DND-41 (cell line): ENCODE results near the gene INTS7.

Source experiments
- ATAC-seq: fragments of 200-7000 bp; cut with Tn5 transposase; 3 replicates; pipeline ENCODE4 v1.9.1; 2021; ENCODE audit warnings: low read depth; ENCODE audit not compliant: insufficient read depth
- DNase-seq: peaks from one replicate; pipeline ENCODE4 v3.0.0-alpha.2; 2020
- H2AFZ ChIP-seq: 2 replicates; pipeline ENCODE4 v1.6.0; 2012; ENCODE audit warnings: low read depth, low read length
- H3K27ac ChIP-seq: 2 replicates; pipeline ENCODE4 v1.5.1; 2012; ENCODE audit warnings: low read length, inconsistent platforms
- H3K27me3 ChIP-seq: fragments of 200-600 bp; sonication (generic); 2 replicates; pipeline ENCODE4 v1.6.0; 2012; ENCODE audit warnings: low read length, mild to moderate bottlenecking, inconsistent platforms; ENCODE audit not compliant: insufficient read depth, poor library complexity
- H3K36me3 ChIP-seq: 2 replicates; pipeline ENCODE4 v1.5.1; 2012; ENCODE audit warnings: low read length, inconsistent platforms; ENCODE audit not compliant: insufficient read depth
- H3K4me1 ChIP-seq: 2 replicates; pipeline ENCODE4 v1.5.1; 2012; ENCODE audit warnings: mild to moderate bottlenecking, low read length; ENCODE audit not compliant: insufficient read depth
- H3K4me2 ChIP-seq: 2 replicates; pipeline ENCODE4 v1.6.0; 2012; ENCODE audit warnings: mild to moderate bottlenecking, moderate library complexity, low read length, inconsistent platforms; ENCODE audit not compliant: insufficient read depth
- H3K4me3 ChIP-seq, 2 experiments: fragments of 200-600 bp in 1 of 2; shearing (Covaris generic) in 1 of 2; 2 replicates each; pipeline ENCODE4 v1.5.1; 2012 to 2016; ENCODE audit warnings: inconsistent platforms in 2 of 2, low read length in 2 of 2, mild to moderate bottlenecking in 2 of 2, low read depth in 1 of 2, moderate library complexity in 1 of 2
- H3K79me2 ChIP-seq: 2 replicates; pipeline ENCODE4 v1.6.0; 2012; ENCODE audit warnings: low read length, inconsistent platforms; ENCODE audit not compliant: insufficient read depth
- H3K9ac ChIP-seq: 2 replicates; pipeline ENCODE4 v1.6.0; 2012; ENCODE audit warnings: low read depth, mild to moderate bottlenecking, inconsistent platforms, low read length, moderate library complexity
- H3K9me3 ChIP-seq: 2 replicates; pipeline ENCODE4 v1.5.1; 2012; ENCODE audit warnings: low read length, moderate library complexity, mild to moderate bottlenecking, inconsistent platforms; ENCODE audit not compliant: insufficient read depth, severe bottlenecking
- H4K20me1 ChIP-seq: 2 replicates; pipeline ENCODE4 v1.6.0; 2012; ENCODE audit warnings: low read length; ENCODE audit not compliant: insufficient read depth
- CTCF ChIP-seq: IDR thresholded peaks from 2 replicates; pipeline ENCODE4 v1.5.1; 2012; ENCODE audit warnings: borderline replicate concordance, low read length, moderate library complexity, mild to moderate bottlenecking; ENCODE audit not compliant: poor library complexity, severe bottlenecking; ENCODE audit errors: extremely low read depth
- EZH2 ChIP-seq: IDR thresholded peaks from 3 replicates; pipeline ENCODE4 v1.6.1; 2012; ENCODE audit warnings: borderline replicate concordance, low read depth, mild to moderate bottlenecking, moderate library complexity, low read length, inconsistent platforms; ENCODE audit not compliant: severe bottlenecking

Gene INTS7

GRCh38 chr1:212077028-212077427 lies 41.7 kb upstream of the INTS7 start:
- no peak overlapping the region for H3K4me3 ChIP-seq
- no peak overlapping the region for H2AFZ ChIP-seq
- peaks cover 21% of the 10 kb centered on the region for H3K79me2 ChIP-seq
- no peak overlapping the region for H3K4me2 ChIP-seq
- ATAC-seq (no peak), DNase-seq (no peak)
- H3K9me3 ChIP-seq, result no peaks in the 10 kb centered on the region
- no peak overlapping the region for H3K9ac ChIP-seq
- no peak overlapping the region for H3K27ac ChIP-seq
- TF ChIP-seq EZH2 (no peak), CTCF (no peak)
- no peaks in the 10 kb centered on the region for H3K27me3 ChIP-seq
- no peaks in the 10 kb centered on the region for H4K20me1 ChIP-seq
- peaks cover 92% of the 10 kb centered on the region for H3K36me3 ChIP-seq
- H3K4me1 ChIP-seq, result no peaks in the 10 kb centered on the region

GRCh38 chr1:212074856-212075255 lies 39.5 kb upstream of the INTS7 start:
- Histone ChIP-seq H3K4me1 (no peaks in the 10 kb centered on the region), H4K20me1 (no peaks in the 10 kb centered on the region), H3K9ac (no peak overlapping the region), H3K4me3 (no peak overlapping the region), H3K9me3 (no peaks in the 10 kb centered on the region), H3K27ac (no peak overlapping the region), H3K27me3 (no peaks in the 10 kb centered on the region), H2AFZ (no peak overlapping the region), H3K36me3 (peaks cover 92% of the 10 kb centered on the region), H3K79me2 (peaks cover 11% of the 10 kb centered on the region), H3K4me2 (no peak overlapping the region)
- no peak for ATAC-seq
- TF ChIP-seq CTCF, result no peak
- TF ChIP-seq EZH2, result no peak
- DNase-seq, result no peak

- ATAC-seq (no peak), DNase-seq (no peak)
- Histone ChIP-seq H2AFZ (no peak overlapping the region), H3K4me2 (no peak overlapping the region), H3K27ac (no peak overlapping the region), H3K27me3 (no peaks in the 10 kb centered on the region), H4K20me1 (no peaks in the 10 kb centered on the region), H3K36me3 (peaks cover 90% of the 10 kb centered on the region), H3K9ac (no peak overlapping the region), H3K4me3 (no peak overlapping the region), H3K79me2 (peaks cover 8% of the 10 kb centered on the region), H3K9me3 (no peaks in the 10 kb centered on the region), H3K4me1 (no peaks in the 10 kb centered on the region)
- TF ChIP-seq CTCF (no peak), EZH2 (no peak)
Measured at GRCh38 chr1:212074313-212074712, 39.0 kb upstream of the INTS7 start.

- no peak for DNase-seq
- no peaks in the 10 kb centered on the region for H3K27me3 ChIP-seq
- TF ChIP-seq EZH2 (no peak), CTCF (no peak)
Measured at GRCh38 chr1:212073490-212073889, 38.1 kb upstream of the INTS7 start.

More at GRCh38 chr1:212073490-212073889, 38.1 kb upstream of the INTS7 start:
- Histone ChIP-seq H3K4me2 (no peak overlapping the region), H3K79me2 (peaks cover 8% of the 10 kb centered on the region), H3K9me3 (no peaks in the 10 kb centered on the region), H3K4me3 (no peak overlapping the region), H3K4me1 (no peaks in the 10 kb centered on the region), H3K36me3 (peaks cover 89% of the 10 kb centered on the region), H3K27ac (no peak overlapping the region), H3K9ac (no peak overlapping the region), H2AFZ (no peak overlapping the region), H4K20me1 (no peaks in the 10 kb centered on the region)
- no peak for ATAC-seq
